HG02571 (cell line): ENCODE data around the gene VWA2.
"Not testable (repeated sequence)": the region's sequence is repeated elsewhere in the genome, so short reads cannot be mapped to it uniquely, and the experiment has no call there.

ENCODE experiments used
- ATAC-seq: cut with Tn5 transposase; IDR thresholded peaks from one replicate; pipeline ENCODE4 v1.9.1; 2021; ENCODE audit warnings: mild to moderate bottlenecking, moderate library complexity; ENCODE audit not compliant: unreplicated experiment

Gene VWA2

DNA sequence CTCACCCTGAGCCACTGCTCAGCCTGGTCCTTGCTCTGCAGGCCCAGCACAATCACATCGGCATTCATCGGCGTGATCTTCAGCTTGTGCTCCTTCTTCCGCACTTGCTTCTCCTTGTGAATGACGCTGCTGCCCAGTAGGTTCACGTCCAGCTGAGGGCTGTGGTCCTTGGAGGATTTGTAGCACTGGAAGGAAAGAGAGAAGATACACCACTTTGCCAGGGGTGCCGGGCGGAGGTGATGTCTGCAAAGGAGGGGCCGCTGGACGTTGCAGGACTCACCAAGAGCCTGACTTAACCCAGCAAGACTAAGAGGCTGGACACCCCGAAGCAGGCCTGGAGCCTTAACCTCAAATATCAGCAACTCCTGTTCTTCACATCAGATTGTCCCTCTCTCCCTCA, 74.8 kb downstream of the VWA2 start:
- no peak for ATAC-seq

DNA sequence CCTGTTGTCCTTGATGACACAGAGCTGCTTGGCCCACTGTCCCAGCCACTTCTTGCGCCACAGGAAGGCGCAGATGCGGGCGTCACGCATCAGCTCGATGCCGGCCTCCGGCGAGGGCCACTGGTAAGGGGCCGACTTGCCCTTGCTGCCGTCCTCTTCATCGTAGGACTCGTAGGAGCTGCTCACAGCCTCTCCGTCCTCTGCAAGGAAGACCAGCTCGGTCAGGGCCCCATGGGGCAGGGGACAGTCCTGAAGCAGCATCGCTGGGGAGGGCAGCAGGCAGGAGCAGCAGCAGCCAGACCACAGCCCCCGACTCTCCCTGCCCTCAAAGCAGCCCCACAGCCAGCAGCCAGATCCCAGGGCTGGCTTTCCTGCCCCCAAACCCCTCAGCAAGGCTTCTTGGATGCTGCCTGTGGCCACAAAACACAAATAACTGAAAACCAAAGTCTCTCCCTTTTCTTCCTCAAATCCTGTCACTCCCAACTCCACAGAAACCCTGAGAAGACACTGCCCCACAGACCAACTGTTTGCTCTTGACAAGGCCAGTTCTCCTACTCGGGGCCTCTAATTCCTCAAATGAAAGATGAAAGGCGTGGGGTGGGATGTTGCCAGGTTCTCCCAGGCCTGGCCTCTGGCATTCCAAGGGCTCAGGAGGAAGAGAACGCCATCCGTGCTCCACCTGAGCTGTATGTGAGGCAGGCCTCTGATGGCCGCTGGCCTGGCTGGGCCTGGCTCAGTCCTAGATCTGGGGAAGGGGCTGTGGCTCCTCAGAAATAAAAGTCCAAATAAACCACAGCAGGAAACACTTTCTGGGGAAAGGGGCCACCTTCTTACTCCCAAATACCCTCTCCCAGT, 76.7 kb downstream of the VWA2 start:
- no peak for ATAC-seq

DNA sequence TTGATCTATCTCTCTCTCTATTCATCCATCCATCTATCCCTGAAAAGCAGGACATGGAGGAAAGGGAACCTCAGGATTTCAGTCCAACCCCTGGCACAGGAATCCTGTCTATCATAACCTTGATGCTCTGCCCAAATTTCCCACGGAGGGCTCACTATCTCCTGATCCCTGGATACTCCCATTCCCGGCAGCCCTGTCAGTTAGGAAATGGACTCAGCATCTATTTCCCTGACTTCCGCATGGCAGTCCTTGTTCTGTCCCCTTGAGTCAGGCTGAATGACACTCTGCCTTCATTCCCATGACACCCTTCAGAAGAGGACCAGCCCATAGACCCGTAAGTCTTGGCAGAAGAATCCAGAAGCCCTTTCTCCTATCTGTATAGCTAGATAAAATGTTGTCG, 77.7 kb downstream of the VWA2 start:
- no peak for ATAC-seq

DNA sequence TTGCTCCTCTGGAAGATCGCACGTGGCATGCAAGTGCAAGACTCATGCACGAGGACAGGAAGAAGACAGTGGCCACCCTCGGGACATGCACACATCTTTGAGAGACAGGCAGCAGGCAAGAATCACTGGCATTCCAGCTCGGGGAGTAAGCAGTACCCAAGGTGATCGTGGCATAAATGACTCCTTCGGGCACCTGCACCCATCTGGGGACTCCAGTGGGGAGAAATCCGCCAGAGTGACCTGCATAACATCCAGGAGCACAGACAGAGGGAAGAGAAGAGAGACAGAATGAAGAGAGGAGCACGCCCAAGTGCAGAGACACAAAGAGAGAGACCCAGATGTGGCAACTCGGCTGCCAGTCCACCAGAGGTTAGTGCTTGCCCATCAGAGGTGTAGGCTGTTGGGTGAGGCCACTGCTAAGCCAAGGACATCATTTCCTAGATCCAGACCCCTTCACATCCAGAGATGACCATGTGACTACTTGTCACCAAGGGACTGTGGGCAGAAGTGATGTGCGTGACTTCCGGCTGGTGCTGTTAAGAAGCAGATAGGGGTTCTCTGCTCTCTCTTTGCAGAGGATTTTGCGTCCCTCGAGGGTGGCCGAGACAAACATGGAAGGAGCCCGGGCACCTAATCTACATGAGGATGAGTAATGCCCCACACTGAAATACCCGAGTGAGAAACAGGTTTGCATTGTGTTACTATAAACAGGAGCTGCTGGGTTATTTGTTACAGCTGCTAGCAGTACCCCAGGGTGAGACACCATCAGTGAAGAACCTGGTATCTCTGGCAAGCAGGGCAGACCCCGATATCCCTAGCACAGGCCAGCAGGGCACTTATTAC, 80.6 kb downstream of the VWA2 start:
- ATAC-seq, result no peak

DNA sequence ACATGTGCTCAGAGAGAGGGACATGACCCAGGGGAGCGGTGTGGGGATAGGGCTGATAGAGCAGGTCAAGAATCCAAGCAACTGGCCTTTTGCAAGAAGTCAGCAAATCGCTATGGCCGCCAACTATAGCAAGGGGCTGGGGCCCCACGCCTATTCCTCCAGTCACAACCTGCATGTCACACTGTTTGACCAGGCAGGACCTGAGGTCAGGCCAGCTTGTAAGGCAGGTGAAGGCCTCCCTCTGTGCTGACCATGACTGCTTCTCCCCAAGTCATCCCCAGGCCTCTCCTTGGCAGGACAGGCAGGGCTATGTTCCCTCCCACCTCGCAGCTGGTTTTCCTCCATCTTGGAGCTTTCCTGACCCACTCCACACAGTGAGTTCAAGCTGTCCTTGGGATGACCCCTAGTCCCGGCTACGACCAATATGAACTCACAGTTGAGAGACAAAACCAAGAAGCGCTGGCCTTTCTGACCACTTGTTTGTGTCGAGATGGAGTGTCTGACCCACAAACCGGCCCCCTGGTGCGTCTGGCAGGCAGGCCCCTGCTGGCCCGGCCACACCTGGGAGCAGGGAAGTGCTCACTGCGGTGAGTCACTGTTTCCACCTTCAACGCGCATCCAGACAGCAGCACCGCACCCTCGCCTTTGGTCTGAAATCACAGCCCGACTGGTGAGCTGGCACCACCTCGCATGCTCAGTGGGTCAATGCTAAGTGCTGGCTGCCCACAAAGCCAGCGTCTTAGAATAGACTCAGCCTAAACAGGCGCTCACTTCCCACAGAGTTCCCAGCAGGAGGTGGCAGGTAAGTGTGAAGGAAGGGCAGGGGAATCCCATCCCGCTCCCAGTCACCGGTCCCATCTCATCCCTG, 81.4 kb downstream of the VWA2 start:
- ATAC-seq, result no peak

DNA sequence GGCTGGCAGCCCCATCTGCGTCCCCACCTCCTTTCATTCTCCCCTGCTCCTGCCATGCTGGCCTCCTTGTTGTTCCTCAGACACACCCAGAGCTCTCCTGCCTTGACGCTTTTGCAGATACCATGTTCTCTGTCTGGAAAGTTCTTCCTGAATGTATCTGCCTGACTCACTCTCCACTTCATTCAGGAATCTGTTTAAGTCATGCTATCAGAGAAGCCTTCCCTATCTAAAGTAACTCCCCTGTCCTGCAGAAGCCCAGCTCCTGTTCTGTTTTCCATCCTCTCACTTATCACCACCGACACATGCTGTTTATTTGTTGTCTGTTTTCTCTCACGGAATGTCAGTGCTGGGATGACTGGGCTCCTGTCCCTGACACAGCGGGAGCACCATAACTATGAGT, 83.3 kb downstream of the VWA2 start:
- ATAC-seq, result no peak

DNA sequence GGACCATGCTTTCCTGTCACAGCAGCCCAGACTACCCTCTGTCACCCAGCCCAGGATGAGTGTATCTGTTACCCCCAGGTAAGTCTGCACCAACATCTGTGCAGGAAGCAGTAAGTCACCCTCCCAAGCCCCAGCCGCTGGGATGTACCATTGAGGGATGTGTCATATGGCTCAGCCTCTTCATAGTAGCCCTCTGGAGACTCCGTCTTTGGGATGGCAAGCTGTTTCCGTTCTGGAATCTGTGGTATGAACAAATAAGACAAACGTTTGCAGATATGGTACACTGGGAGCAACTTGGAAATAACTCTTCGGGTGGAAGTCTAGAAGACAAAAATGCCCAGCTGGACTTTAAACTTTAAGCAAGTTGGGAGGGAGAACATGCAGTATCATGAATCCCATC, 84.0 kb downstream of the VWA2 start:
- no peak for ATAC-seq

DNA sequence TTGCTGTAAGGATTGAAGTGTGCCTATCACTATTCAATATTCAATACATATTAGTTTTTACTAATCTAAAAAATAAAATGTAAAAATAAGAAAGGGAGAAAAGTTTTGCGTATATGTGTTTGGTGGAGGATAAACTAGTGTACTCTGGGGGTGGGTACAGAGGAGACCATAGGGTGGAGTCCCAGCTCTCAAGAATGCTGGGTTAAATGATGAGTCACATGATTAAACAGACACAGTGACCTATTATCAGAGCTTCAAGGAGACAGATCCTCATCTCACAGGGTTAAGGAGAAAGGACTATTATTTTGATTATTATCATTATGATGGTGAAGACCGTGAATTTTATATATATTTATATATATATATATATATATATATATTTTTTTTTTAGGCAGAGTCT, 87.7 kb downstream of the VWA2 start:
- no peak for ATAC-seq

DNA sequence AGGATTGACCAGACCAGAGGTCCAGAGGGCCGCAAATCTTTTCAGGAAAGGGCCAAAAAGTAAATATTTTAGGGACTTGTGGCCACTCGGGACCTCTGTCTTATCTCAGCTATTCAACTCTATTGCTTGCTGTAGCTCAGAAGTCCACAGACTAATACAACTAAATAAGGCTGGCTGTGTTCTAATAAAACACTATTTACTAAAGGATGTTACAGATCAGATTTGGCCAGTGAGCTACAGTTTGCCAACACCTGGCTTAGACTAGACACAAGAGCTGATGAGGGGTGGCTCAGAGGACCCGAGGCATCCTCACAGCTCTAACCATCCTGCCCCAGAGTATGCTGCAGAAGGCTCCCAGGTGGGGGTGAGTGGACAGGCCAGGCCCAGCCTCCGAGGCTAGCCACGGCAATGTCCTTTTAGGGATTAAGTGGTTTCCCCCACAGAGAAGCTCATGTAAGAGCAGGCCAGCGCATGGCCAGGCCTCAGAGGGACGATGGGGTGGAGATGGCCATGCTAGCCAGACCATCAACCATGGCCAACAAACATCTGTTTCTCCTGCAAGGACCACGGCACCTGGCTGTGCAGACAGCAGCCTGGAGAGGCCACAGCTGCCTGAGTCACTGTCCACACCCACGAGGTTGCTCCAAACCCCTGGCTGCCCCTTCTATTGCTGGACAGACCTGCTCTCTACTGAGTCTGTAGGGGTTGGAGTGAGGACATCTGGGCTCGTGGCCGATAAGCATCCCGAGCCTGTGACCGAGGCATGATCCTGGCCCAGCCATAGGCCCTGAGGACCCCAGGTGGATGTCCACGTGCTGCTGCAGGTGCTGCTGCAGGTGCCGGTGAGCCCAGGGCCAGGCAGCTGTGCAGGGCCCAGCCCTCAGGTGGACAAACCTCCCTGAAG, 88.7 kb downstream of the VWA2 start:
- no peak for ATAC-seq

DNA sequence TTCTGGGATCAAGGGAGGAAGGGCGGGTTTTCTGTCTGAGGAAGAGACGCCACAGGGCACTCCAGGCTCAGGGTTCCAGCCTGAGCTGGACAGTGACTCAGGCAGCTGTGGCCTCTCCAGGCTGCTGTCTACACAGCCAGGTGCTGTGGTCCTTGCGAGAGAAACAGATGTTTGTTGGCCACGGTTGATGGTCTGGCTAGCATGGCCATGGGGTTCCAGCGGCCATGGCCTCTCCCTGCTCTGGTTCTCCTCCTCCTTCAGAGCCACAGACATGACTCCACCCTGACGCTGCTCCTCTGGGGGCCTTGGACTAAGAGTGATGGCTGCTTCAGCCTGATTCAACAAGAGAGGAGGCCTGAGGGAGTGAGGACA, 89.4 kb downstream of the VWA2 start:
- ATAC-seq, result no peak

DNA sequence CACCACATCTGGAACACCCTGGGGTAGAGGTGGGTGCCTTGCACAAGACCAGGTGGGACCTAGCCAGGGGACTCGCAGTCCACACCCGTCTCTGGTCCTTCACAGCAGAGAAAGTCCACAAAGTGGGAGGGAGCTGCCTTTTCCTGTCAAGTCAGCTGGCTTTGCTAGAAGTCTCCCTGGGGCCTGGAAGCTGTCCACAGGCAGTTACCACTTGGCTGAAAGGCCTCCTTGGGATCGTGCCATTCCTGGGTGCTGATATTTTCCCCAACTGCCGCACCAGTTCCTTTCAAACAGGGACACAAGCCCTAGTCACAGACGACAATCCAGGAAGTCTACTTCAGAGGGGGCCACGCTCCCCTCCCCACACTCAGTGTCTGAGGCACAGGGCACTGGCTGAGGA, 89.8 kb downstream of the VWA2 start:
- no peak for ATAC-seq

DNA sequence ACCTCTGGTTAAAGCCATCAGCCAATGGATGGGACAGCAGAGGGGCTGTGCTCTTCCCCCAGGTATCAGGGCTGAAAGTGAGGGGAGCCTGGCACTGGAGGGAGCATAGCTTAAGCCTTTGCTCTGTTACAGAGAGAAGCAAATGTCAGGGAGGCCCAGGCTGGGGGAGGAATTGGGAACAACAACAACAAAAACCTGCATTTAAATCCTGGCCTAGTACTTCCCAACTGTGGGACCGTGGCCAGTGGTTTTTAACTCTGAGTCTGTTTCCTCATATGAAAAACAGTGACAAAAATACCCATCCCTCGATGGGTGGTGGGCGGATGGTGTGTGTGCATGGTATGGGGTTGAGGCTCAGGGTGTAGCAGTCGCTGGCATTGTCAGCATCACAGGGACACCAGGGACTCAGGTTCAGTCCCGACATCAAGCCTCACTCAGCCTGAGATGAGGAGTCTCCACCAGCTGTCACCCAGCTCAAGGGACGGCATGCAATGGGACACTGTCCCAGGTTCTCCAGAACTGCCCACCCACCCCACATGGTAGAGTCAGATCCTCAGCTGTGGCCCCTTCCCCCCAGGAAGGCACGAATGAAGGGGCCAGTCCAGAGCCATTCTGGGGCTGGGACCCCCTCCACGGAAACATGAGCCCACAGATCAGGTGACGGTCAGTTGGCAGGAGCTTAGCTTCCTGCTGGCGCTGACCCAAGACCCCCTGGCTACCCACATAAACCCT, 90.7 kb downstream of the VWA2 start:
- no peak for ATAC-seq

DNA sequence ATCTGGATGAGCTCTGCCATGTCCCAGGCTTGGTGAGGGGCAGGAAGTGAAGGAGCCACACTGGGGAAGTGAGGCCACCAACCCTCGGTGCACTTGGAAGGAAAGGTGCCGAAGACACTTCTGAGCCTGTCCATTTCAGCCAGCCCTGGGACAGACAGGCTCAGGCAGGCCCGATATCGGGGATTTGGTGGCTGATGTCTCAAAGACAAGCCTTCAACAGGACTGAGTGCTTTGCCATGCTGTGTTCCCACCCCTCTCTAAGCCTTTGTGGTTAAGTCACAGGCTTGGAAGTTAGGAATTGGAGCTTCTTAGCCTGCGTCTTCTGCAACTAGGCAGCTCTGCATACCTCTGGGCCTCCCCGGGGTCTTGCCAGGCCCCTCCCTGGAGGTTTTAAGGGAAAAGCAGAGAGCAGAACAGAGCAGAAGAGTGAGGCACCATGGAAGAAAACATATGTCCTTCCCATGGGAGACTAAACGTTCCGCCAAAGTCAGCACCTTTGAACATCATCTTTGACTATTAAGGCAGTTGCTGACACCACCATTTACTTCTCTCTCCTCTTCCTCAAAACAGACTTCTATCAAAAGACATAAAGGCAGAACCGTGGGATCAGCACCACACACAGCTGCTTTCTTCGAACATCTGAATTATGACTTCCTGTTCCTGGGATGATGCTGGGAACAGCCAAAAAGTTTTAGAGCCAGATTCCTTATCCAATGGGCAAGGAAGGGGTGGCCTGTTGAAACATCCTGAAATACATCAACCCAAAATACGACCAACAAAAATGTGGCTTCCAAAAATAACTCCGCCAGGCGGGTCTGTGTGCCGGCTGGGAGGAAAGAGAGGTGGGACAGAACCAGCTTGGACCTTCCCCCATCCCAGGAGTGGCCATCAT, 93.5 kb downstream of the VWA2 start:
- no peak for ATAC-seq

DNA sequence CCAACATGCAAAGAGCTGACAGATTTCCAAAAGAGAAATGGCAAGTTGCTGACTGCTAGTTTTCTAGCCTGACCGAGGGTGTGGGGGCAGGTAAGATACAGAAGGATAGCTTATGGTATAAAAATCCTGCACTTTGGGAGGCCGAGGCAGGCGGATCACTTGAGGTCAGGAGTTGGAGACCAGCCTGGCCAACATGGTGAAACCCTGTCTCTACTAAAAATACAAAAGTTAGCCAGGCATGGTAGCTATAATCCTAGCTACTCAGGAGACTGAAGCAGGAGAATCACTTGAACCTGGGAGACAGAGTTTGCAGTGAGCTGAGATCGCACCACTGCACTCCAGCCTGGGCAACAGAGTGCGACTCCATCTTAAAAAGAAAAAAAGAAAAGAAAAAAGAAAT, 94.4 kb downstream of the VWA2 start:
- not testable (repeated sequence) for ATAC-seq

DNA sequence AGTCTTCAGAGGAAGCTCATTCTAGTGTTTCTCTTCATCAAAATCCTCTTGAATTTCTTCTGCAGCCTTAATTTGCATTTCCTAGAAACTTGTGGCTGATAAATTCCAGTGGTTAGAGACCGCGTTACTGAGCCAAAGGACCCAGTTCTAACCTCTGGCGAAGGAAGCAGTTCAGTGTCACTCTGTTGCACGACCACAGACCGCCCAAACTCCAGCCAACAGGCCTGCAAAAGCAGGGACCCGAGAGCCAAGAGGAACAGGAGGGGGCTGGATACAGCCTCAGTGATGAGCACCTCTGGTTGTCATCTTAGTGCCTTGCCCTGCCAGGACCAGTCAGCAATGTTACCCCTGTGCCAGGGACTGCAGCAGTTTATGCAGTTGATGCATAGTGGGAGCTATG, 95.2 kb downstream of the VWA2 start:
- ATAC-seq, result no peak

DNA sequence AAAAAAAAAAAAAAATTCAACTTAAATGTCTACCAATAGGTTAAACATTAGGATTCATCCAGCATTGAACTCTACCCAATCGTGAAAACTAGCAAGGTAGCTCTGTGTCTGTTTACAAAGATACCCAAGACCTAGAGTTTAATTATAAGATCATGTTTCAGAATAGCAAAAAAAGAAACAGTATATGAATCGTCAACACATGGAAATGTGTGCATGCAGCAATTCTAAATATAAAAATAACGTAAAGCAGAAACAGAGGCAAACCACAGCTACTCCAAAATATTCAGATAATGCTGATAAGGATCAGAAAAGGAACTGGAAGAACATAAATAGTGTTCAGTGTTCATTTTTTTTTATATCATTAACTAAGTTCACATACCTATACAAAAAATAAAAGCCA, 96.6 kb downstream of the VWA2 start:
- ATAC-seq, result no peak

DNA sequence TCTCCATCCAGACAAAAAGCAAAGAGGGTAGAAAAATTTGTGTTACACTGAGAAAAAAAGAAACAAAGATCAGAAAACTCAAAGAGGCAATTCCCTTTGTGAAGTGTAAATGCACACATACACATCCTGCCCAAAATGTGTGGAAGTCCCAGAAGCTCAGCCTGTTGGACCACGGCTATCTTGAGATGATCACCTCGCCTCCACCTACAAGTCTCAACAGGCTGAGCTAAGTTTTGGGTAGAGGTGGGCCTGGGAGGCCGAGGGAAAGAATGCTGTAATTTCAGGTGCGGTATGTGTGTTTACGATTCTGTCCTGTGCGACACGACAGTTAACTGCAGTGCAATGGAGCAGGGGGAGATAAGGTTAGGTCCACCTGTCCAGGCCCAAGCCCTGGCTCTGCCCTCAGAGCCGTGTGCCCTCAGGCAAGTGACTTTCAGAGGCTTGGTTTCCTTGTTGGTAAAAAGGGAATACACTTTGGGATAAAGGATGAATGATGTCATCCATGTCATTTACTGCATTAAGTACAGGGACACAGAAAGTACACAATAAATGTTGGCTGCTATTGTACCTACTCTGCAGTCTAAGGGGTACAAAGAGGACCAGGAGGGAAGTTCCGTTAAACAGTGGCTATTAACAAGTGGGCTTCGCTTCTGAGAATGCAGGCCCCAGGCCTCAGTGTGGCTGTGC, 97.9 kb downstream of the VWA2 start:
- no peak for ATAC-seq
